HuH-7.5 (cell line): ENCODE results near the gene SRSF4.
"Not testable (repeated sequence)": the region's sequence is repeated elsewhere in the genome, so short reads cannot be mapped to it uniquely, and the experiment has no call there.

Source experiments
- DNase-seq: peaks from one replicate; pipeline ENCODE4 v3.0.0; 2011; ENCODE audit warnings: low spot score

The SRSF4 gene

DNA sequence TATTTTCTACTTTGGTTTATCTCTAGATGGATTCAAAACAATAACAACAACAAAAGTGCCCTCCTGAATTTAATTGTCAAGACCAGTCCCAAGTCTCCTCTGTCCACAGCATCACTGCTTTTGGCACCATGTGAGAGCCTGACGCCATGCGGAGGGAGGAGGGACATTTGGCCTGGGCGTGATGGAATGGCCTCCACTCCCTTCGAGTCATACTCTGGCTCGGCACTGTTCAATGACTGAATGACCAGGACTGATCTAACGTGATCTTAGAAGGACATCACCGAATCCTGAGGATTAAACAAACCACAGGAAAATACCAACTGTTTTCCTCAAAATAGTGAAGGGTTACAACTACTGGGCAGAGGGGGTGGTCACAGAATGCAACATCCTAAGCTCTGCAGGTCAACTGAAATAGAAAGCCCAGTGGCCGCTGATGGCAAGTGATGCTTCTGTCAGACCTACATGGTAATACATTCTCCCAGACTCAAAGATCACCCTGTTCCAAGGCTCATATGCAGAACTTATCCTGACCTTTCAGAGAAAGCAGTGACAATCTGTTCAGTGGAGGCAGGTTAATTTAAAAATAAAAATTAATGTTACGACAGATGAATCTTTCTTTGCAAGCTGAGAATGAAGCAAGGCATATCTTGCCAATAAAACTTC, 19.1 kb downstream of the SRSF4 start:
- DNase-seq, result no peak

DNA sequence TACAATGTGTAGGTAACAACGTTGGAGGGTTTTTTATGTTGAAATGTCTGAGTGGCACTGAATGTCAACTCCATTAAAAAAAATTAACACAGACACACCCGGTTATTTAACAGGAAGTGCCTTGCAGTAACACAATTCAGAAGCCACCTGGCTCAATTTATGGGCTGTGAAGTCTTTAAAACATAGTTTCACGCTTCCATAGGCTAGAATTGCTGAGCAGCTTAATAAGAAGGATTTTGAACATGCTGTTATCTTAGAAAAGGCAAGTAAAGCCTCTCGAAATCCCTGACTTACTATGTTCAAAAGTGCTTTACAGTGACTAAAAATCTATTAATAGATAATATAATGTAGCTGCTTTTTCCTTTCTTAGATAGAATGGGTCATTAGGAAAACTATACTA, 19.7 kb downstream of the SRSF4 start:
- DNase-seq, result no peak

DNA sequence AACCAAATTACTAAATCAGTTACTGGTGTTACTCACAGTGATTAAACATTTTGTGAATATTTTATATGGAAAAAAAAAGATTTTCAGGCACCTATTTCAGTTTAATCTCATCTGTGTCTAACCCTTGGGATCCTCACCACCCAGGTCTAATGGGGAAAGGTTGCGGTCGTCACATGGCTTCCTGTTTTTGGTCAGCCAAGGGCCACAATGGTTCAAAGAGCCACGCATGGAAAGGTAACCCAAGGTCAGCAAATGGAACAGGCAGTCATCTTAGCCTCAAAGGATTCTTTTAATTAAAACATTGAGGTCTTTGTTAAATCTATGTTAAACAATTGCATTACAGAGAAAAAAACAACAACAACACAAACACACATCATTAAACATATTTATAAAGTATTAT, 21.9 kb downstream of the SRSF4 start:
- DNase-seq, result no peak

DNA sequence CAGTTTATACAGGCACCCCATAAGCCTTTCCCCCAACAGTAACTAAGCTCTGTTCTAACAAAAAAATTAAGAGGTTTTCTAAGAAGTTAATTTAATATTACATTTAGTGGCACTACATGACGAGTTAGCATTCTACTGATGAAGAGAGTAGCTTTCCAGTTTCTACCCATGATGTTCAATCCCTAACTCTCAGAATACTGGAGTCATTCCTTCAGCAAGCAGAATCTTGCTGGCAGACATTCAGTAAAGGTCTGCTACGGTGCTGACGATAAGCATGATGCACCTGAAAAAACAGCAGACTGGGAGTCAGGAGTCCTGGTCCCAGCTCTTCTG, 24.5 kb downstream of the SRSF4 start:
- DNase-seq, result no peak

DNA sequence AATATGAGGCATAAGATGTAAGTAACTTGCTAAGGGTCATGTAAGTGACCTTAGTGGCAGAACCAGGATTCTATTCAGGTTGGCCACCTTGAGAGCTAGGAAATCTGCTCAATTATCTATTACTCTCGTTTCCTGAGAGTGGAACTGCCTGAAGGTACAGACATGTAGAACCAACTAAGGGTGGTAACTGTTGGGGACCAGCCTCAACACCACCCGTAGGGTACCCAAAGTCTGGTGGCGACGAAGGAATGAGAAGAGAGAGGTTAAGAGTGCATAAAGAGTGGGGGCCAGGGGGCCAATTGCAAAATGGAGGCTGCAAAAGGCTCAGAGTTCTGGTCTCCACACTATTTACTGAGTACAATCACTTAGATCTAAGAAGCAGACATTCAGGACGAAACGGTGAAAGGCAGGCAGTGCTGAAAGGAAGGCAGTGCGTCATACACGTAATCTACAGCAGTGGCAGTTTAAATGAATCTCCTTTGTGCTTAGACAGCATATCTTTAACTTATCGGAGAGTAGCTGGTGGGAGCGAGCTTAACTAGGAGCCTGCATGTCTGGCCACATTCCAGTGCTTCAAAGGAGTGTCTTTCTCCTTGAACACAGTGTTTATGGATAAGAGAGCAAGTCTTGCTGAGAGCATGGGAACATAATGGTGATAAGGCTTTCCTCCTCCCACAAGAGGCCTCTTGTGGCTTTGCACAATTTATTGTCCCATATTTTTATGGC, 25.0 kb downstream of the SRSF4 start:
- no peak for DNase-seq

DNA sequence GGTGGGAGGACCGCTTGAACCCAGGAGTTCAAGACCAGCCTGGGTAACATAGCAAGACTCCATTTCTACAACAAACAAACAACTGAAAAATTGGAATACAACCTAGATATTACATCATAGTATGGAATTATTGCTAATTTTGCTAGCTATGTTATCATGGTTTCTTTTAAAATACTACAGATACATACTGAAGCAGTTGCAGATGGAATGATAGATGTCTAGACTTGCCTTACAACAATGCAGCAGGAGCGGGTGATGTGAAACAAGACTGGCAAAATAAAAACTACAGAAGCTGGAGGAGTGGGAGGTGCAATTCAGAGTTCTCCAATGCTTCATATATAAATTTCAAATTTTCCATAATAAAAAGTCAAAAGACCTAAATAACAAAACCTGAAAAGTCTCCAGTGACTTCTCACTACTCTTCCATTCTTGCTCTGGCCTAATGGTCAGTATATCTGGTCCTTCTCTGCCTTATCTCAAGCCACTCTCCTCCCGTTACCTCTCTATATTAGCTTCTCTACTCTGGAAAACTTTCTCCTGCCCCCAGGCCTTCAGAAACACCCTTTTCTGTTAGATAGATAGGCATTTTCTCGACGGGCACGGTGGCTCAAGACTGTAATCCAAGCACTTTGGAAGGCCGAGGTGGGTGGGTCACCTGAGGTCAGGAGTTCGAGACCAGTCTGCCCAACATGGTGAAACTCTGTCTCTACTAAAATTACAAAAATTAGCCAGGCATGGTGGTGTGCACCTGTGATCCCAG, 29.5 kb downstream of the SRSF4 start:
- DNase-seq, result no peak

DNA sequence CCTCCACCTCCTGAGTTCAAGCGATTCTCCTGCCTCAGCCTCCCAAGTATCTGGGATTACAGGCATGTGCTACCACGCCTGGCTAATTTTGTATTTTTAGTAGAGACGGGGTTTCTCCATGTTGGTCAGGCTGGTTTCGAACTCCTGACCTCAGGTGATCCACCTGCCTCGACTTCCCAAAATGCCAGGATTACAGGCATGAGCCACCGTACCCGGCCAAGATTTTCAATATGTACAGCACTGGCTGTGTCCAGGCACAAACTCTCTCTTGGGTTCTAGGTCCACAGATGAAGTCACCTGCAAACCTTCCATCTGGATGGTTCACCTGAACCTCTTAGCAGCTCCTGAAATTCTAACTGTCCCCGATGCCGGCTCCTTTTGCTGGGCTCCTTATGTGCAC, 31.4 kb downstream of the SRSF4 start:
- not testable (repeated sequence) for DNase-seq

DNA sequence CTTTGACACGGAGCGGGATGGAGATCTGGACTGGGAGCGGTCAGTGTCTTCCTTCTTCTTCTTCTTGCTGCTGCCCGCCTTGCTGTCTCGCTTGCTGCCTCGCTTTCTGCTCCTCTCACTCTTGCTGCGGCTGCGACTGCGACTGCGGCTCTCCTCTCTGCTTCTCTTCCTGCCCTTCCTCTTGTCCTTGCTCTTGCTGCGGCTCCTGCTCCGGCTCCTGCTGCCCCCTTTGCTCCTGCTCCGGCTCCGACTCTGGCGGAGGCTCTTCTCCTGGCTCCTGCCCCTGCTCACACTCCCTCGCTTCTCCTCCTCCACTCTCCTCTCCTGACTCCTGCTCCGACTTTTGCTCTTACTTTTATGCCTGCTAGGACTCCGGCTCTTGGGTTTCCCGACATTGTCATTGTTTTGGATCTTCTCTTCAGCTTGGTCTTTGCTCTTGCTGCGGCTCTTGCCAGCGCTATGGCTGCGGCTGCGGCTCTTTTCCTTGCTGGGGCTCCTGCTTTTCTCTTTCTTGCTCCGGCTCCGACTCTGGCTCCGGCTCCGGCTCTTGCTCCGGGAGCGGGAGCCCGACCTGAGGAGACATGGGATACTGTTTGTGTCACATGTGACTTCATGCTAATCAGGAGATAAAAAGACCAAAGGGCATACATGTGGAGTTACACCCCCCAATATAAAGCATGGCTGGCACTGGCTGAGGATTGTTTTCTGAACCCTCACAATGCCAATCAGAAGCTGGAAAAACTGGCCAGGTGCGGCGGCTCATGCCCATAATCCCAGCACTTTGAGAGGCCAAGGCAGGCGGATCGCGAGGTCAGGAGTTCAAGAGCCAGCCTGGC, 32.8 kb downstream of the SRSF4 start:
- no peak for DNase-seq

DNA sequence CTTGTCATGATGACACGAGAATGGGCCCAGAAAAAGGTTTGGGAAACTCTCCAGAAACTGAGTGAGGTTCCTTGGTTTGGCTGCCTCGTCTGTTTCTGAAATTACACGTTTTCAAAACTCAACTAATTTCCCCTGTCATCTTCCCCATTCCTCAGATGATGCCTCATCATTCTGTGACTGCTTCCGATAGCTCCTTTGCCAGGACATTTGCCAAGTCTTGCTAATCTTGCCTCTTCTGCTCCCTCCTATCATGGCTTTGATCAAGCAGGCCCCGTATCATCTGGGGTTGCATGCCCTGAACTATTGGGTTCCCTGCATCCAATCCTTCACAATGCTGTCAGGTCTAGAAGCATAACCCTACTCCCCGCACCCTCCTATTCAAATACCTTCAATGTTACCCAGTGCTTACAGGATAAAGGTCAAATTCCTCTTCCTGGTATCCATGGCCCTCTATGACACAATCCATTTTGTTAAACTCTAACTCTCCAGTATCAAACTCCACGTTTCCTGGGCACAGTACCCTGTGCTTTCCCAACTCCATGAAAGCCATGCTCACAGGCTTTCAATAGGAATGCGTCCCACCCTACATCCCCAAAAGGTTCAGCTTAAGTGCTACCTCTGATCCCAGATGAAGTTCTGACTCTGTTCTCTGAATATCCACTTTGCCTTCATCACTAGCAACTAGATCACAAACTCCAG, 35.8 kb downstream of the SRSF4 start:
- peak; percentile 77 for DNase-seq

DNA sequence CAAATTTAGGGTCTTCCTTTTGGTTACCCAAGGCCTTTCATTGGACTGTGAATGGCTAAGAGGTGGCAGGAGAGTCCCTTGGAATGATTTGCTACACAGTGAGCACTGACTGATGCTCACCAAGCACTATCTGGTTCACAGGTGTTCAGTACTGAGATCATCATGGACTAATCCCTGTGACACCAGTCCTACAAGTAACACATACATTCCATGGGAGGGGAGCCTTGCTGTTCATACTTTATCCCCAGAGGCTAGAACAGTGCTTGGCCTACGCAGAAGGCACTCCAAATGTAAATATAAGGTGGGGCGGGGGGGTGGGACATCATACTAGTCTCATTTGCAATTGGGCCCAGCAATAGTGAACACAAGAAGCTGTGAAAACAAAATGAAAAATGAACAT, 37.5 kb downstream of the SRSF4 start:
- DNase-seq, result no peak

DNA sequence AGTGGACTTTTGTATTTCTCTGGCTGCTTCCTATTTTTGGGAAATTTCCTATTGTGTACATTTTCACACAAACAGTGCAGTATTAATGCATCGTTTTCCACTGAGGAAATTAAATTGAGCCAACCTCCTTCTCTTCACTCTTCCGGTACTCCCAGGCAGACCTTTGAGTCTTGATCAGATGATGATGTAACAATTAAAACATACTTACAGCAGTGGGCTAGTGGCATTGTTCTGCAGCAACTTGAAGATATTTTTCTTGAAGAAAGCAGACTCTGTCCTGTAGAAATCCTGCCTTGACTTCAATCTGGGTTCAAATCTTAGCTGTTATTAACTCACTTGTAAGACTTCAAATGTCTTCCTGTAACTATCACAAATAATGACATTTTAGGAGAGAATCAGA, 39.0 kb downstream of the SRSF4 start:
- no peak for DNase-seq

DNA sequence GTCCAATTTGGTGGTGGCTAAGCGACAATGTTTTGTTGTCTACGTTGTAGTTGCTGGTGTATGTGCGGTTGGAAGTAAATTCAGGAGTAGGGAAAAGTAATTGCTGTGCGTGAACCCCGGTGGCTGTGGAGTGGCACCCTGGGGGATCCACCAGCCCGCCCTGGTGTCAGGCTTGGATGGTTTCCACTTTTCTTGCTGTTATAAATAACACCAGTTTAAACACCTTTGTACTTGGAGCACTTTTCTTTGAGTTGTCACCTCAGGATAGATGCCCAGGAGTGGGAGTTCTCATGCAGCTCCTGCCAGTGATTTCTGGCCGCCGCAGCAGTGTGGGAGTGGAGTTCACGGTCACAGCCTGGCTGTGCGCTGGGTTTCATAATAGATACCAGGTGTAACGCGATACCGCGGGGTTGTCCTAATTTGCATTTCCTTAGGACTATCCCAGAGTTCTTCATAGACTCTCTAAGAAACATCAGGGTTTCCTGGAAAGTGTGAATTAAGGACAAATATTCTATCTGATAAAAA, 45.2 kb downstream of the SRSF4 start:
- DNase-seq, result no peak

DNA sequence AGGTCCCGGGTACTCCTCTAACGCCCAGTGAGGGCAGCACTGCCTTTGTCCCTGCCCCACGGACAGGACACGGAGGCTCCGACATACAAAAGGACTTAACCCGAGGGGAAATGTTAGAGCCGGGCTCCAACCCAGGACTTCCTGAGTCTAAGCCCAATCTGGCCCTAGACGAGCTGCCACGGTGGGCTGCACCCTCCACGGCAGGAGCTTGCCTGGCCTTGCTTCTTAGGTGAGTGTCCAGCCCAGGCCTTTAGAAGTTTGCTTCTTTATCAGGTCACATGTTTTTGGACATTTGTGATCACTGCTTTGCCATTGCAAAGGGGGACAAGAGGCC, 47.0 kb downstream of the SRSF4 start:
- DNase-seq, result no peak

DNA sequence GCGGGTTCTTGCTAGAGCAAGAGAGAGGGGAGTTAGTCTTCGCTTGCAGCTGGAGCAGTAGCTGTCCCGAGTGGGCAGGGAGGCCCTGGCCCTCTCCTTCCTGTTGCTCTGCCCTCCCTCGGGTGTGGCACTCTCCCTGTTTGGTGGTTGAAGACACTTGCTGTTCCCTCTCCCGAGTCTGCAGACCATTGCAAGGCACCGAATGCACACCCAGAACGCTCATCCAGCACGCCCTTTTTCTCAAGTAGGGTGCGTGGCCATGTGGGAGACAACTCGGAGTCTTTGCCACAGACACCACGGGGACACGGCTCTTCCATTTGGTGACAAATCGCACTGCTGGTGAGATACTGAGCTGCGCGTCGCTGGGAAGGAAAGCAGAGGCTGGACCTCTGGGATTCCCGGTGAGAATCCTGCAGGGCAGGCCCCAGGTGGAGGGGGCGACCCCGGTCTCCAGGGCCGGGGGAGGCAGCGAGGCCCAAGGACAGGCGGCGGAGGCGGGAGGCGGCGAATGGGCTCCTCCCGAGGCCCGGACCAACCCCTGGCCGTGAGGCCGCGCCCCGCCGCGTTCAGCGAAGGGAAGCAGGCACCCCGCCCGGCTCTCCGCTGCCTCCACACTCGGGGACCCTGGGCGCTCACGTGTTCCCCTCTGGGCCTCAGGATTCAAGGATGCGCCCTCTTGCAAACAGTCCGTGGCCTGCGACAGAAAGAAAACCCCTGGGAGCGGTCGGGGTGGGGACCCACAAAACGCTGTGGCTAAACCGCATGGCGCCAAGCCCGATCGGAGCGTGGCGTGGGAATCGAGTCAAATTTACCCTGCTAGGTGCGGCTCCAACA, 47.6 kb downstream of the SRSF4 start:
- no peak for DNase-seq

DNA sequence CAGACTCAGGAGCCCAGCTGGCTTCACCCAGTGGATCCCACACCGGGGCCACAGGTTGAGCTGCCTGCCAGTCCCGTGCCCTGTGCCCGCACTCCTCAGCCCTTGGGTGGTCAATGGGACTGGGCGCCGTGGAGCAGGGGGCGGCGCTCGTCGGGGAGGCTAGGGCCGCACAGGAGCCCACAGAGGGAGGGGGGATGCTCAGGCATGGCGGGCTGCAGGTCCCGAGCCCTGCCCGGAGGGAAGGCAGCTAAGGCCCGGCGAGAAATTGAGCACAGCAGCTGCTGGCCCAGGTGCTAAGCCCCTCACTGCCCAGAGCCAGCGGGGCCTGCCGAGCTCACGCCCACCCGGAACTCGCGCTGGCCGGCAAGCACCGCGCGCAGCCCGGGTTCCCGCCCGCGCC, 50.6 kb downstream of the SRSF4 start:
- not testable (repeated sequence) for DNase-seq

DNA sequence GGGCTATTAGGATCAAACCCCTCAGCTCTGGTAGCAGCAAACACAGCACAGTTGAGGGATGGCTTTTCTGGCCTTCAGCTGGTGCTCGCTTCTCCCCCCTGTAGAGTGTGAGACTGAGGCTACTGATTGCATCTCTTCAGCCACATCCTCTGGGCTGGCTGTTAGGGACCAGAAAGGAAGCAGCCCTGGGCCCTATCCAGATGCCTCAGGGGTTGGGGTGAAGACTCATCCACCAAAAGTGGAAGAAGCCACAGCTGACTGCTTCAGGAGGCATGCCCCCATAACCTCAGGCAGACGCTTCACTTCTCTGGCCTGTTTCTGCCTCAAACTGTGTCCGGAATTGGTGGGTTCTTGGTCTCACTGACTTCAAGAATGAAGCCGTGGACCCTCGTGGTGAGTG, 51.8 kb downstream of the SRSF4 start:
- no peak for DNase-seq

DNA sequence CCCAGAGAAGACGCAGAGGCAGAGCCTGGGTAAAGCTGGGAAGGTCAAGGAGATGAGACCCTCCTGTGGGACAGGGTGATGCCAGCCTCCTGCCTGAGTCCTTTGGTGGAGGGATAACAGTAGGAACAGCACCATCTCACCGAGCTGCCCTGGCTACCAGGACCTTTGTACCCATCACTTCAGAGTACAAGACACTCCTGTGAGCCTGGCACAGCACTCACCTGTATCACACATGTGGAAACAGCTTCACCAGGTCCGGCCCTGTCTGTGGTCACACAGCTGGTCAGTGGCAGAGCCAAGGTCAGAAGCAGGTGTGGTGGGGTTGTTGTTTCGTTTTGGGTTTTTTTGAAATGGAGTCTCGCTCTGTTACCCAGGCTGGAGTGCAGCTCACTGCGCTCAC, 53.0 kb downstream of the SRSF4 start:
- no peak for DNase-seq

DNA sequence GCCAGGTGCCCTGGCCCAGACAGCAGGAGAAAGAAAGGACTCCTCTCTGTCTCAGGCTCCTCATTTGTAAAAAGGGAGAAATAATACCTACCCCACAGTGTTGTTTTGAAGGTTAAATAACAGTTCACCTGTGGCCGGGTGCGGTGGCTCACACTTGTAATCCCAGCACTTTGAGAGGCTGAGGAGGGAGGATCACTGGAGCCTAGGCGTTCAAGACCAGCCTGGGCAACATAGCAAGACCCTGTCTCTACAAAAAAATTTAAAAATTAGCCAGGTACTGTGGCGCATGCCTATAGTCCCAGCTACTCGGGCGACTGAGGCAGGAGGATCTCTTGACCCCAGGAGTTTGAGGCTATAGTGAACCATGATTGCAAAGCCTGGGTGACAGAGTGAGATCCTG, 55.5 kb downstream of the SRSF4 start:
- no peak for DNase-seq

DNA sequence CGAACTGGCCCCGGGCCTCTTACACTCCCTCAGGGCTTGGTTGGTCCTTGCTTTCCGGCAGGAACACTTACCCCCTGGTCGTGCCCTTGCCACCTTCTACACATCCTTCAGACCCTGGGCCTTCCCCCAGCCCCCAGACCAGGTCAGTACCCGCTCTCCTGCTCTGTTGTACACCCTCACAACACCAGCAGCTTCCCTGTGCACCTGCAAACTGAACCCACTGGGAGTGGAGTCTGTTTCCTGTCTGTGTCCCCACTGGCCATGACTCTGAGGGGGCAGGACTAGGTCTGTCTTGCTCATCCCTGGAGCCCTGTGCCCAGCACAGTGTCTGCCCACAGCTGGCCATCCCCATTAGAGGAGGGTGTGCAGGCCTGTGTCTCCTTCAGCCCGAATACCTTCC, 55.9 kb downstream of the SRSF4 start:
- no peak for DNase-seq

DNA sequence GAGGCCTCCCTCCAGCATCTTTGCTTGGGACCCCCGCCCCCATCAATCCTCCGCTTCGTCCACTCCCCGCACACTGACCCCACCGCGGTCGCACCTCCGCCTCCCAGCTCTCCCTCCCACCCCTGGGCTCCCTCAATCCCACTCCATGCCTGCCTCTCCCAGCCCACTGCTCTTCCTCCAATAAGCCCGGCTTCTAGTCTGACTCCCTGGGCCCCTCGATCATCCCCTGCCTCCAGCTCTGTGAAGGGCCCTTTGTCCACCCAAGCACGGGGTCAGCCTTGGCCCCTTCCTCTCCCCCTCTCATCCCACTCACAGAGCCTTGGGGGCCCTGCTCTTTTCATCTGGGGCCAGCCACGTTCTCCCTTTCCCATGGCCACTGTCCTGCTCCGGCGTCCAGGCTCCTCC, 56.5 kb downstream of the SRSF4 start:
- no peak for DNase-seq
